Daoy (cell line): ENCODE measurements around the gene PXYLP1. TPM values are rescaled to one million over a fixed set of nuclear protein-coding genes. Genes with fewer than 3 reads are reported as not detected.

Experiments used
- DNase-seq: peaks from one replicate; pipeline ENCODE4 v3.0.0-alpha.2; 2015; ENCODE audit warnings: low read depth
- total RNA-seq: library from RNA; depleted of rRNA; stranded (reverse); fragments of >200 nt; shearing (Covaris generic); gene quantifications from 2 replicates; pipeline ENCODE4 v1.2.3, GENCODE V29; 2014

The PXYLP1 gene
- total RNA-seq, 1 experiment from 2014 or later, result 8.6 TPM

DNA sequence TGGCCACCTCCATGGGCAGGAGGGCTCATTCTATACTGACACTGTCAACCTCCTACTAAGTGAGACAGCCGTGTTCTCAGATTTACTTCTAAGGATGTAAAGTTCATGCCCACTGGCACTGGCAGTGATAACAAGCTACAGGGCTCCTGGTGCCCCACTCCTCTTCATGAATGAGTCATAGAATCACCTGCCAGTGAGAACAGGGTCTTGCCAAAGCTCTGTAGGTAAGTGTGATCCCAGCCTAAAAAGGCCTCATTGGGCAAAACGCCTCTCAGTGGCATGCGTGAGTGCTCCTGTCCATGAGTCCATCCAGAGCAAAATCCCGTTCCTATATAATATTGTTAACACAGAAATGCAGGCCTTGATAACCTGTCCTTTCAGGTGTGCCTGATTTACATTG, 17.4 kb downstream of the PXYLP1 start:
- no peak for DNase-seq

- no peak for DNase-seq
These were observed 18.7 kb downstream of the PXYLP1 start for GRCh38 chr3:141250342-141250741.

DNA sequence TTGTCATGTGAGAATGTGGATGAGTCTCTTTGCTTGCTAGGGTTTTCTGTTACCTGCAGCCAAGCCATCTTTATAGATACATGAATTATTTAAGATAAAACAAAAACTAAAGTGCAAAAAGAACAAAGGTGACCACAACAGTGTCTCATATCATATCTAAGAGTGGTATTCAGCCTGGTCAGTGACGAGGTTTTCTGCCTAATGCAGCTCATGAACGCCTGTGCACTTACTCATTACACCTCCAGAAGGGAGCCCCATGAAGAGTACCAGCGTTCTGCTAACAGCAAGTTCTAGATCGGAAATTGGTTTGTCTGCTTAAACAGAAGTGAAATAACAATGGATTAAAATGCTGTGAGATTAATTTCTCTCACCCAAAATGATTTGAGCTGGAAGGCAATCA, 19.2 kb downstream of the PXYLP1 start:
- no peak for DNase-seq

- no peak for DNase-seq
These were observed 21.7 kb downstream of the PXYLP1 start for GRCh38 chr3:141253326-141253725.

- no peak for DNase-seq
These were observed 22.2 kb downstream of the PXYLP1 start for GRCh38 chr3:141253811-141254210.

GRCh38 chr3:141255137-141255845, 23.7 kb downstream of the PXYLP1 start:
- DNase-seq, result no peak

- peak; percentile 57 for DNase-seq
These were observed 24.2 kb downstream of the PXYLP1 start for GRCh38 chr3:141255846-141256261.

GRCh38 chr3:141256820-141257219, 25.2 kb downstream of the PXYLP1 start:
- DNase-seq, result no peak

DNA sequence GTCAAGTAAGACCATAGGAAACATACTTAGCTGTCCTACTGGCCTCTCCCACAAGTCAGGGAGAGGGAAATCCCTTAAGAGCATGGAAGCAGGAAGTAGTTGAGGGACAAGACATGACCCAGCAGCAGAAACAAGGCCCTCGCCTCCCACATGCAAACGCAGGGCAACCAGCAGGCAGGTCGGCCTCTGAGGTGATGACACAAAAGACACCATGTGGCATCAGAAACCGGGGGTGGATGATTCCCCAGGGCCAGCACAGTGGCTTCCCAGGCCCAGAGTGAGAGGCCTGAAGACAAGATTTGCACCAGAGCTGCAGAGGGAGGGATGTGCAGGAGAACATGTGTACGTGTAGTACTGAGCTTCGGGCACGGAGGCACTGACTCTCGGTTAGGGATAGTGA, 26.3 kb downstream of the PXYLP1 start:
- no peak for DNase-seq

- no peak for DNase-seq
These were observed 27.3 kb downstream of the PXYLP1 start for GRCh38 chr3:141258973-141259372.

DNA sequence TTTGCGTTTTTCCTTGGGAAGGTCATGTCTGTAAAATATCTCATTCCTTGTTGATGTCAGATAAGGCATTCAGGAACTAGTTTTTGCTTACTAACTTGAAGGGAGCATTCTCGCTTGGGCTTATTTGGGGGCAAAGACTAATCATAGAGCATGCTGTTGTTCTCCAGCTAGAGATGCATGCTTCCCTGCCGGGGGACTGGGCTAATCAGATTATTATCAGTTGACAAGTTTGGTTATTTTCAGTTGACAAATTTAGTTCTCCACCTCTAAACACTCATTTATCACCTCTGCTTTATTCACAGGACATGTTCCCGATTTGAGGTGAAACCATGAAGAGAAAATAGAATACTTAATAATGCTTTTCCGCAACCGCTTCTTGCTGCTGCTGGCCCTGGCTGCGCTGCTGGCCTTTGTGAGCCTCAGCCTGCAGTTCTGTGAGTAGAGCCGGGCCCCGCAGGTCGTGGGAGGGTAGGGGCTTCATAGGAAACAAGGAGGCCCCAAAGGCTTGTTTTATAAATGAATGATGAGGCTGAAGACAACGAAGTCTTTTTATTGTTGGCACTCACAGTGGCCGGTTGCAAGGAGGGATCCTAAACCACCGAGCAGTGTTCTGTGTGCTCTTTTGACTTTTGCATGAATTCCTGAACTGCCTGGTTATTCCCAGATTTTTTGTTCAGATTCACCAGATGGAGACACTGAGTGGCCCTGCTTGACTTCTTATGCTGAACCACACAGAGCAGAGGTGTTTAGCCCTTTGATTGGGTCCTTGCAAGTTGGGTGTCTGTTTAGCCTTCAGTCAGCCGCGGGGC, 28.4 kb downstream of the PXYLP1 start:
- DNase-seq, result no peak

- peak; percentile 15 for DNase-seq
These were observed 29.0 kb downstream of the PXYLP1 start for GRCh38 chr3:141260630-141260927.

DNA sequence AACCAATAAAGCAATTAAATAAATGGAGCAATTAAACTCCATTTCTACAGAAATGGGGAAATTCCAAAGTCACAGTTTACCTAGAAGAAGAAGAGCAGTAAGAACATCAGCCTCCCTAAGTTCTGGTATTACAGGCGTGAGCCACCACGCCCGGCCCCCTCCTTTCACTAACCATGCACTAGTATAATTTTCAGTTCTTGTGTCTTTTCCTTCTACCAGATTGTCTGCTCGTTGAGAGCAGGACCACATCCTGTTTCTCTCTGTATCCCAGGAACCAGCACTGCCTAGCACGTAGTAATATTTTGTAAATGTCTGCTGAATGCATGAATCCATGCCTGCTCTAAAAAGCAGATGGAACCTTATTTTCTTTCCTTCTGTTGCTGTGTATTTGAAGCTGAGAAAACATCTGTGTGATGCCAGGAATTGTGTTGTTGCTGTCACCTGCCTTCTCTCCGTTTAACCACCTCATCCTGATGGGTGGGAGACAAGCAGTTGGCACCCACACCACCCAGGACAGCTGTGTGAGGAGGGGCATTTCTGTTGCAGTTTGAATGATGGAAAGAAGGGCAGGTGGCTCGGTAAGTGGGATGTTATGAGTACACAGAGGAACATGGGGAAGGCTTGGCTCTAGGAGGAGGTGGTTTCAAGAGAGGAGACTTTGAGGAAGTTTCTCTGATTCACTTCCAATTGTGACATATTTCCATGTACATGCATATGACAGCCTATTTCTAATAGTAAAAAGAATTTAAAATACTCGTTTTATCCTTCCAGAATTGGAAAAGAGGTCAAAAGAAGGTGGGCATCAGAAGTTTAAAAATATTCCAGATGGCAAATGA, 30.1 kb downstream of the PXYLP1 start:
- no peak for DNase-seq

- peak; percentile 74 for DNase-seq
These were observed 30.7 kb downstream of the PXYLP1 start for GRCh38 chr3:141262308-141262705.

DNA sequence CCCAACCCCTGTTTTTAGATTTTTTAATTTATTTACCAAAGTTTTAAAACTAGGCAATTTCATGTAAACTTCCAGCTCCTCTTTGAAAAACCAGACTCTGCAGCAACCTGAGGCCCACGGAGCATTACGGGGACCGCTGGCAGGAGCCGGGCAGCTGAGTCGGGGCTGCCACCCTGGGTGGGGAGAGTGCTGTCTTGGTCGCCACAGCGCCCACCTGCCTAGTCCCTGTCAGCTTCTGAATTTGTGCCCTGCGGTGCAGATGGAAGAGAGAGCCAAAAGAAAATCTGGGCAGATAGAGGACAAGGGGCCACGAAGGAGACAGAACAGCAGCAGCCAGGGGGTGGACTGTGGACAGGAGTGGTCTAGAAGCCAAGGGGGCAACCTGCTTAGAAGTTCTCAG, 34.6 kb downstream of the PXYLP1 start:
- no peak for DNase-seq

DNA sequence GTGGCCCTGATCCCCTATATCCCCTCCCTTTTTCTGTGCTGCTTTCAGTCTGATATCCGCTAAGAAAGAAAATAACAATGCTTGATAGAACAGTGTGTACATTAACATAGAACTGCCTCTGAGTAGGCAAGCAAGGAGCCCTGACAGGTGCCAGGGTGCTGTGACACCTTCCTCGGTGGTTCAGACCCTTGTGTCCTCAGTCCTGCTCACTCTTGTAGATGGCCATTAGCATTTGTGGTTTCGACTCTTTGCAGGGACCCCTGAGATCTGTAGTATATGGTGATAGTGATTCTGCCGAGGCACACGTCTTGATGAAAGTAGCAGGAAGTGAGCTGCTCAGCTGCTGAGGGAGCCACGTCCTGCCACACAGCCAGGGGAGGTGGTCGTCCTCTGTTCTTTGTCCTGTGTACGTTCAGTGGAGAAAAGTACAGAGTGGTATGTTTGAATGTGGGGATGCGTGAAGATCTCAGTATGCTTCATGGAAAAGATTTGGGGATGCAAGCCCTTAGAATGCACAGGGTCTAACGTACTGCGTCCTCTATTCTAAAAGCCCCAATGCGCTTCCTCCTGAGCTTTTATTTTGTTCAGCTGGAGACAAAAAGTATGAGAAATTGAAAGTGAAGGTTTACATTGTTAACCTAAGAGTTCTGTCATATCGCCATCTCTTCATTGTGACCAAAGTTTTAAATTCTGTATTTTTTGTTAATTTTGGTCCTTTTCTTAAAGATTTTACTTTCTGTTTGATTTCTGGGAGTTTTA, 35.4 kb downstream of the PXYLP1 start:
- no peak for DNase-seq

GRCh38 chr3:141267629-141268028, 36.0 kb downstream of the PXYLP1 start:
- no peak for DNase-seq

GRCh38 chr3:141268306-141268705, 36.7 kb downstream of the PXYLP1 start:
- no peak for DNase-seq

GRCh38 chr3:141268791-141269190, 37.2 kb downstream of the PXYLP1 start:
- DNase-seq, result no peak

GRCh38 chr3:141269961-141270360, 38.3 kb downstream of the PXYLP1 start:
- no peak for DNase-seq

DNA sequence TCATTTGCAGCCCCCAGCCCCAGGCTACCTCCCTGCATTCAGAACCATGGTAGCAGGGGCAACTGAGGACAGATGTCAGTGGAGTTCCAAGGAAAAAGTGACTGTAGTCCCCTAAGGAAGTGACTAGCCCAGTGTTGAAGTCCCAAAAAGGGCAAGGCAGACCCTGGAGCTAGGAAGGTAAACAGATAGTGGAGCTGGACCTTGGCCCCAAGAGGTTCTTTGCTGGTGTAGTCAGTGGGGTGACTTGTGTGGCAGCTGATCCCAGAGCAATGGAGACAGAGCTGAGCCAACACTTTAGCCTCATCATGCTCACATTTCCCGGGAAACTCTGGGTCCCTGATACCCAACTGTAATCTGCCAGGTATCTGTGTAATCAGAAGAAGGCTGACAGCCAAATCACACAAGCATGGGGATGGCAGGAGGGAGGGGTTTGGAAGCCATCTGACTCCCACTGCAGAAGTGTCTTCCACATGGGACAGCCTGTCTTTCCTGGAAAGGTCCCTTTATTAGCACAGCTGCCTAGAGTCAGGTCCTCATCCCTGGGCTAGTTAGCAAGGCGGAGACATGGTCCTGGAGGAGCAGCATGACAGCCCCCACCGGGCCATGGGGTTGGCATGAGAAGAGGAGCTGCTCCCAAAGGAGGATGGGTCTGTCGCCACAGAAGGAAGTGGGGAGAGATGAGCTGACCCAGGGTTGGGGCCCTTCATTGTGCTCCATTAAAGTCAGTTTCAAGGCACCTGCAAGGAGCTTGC, 39.8 kb downstream of the PXYLP1 start:
- DNase-seq, result no peak
